GM21723 (cell line): Measurements from ENCODE around the gene OLA1.

Source experiments
- ATAC-seq: cut with Tn5 transposase; IDR thresholded peaks from one replicate; pipeline ENCODE4 v1.9.1; 2021; ENCODE audit warnings: mild to moderate bottlenecking, moderate library complexity; ENCODE audit not compliant: unreplicated experiment

The OLA1 gene

DNA sequence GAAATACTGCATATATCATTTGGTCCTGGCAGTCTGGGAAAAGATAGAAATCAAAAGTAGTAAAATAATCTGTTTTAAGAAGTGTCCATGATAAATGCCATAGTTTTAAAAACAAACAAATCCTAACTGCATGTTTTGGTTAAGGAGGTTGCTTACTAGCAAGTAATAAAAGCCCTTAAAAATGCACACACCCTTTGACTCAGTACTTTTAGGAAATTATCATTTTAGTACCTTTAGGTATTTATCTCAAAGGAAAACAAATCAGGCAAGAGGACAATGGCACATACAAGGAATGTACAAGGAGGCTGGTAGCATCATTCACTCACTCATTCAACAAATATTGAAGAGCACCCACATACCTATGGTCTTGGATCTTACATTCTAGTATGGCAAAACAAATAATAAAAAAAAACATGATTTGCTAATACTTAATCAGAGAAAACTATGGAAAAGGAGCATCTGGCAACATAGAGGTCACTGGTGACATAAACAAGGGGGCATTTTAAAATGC lies 67.6 kb downstream of the OLA1 start:
- no peak for ATAC-seq

DNA sequence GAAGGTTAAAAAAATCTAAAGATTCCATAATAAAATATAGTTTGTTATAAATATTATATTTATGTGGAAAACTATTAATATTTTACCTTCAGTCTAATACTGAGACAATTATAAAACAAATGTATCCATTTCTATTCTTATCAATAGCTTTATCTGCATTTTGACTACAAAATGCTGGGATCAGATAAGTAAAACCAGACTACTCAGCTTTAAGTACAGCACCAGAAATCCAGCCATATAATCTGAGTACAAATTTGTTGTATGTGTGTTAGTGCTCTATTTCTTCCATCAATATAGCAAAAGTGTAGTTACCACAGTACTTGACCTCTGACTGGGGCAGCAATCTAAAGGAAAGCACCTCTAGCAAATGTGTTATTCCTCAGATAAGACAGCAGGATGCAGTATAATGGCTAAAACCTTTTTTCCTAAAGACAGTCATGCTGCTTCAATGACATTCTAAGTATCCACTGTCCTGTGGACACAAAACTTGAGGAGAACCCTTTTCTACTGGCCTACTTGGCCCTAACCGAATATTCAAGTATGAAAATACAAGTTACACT lies 68.1 kb downstream of the OLA1 start:
- no peak for ATAC-seq

DNA sequence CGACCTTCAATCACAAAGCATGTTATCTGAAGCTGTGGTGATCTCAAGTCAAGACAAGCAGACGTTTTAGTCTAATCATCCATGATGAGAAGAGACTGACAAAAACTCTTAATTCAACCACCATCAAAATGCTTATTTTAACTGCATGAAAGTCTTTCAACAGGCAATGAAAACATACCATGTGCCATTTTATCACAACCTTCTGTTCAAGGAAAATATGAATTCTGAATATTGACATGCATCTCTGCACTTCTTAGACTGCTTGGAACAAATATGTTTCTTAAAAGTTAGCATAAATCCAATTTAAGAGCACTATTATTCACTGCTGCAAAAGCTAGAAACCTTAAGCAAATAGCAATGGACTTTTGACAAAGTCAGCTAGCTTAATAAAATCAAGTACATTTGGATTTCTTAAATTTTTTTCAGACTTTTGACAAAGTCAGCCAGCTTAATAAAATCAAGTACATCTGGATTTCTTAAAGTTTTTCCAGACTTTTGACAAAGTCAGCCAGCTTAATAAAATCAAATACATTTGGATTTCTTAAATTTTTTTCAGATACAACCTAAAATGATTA lies 70.9 kb downstream of the OLA1 start:
- no peak for ATAC-seq

DNA sequence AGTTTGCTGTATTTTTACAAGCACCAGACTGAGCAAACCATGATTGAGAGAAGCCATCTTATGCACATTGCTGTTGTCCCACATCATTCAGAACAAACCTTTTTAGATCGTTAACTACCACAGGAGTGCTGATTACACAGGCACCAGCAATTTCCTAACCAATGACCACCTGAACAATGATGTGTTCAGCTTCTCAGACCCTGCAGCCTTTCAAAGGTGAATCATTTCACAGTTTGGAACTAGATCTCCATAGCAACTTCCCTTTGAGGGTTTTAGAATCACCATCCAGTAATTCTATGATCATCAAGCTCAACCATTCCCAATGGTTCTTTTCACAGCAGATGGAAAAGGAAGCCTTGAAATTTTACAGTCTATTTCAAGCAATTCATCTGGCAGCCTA lies 71.4 kb downstream of the OLA1 start:
- no peak for ATAC-seq

DNA sequence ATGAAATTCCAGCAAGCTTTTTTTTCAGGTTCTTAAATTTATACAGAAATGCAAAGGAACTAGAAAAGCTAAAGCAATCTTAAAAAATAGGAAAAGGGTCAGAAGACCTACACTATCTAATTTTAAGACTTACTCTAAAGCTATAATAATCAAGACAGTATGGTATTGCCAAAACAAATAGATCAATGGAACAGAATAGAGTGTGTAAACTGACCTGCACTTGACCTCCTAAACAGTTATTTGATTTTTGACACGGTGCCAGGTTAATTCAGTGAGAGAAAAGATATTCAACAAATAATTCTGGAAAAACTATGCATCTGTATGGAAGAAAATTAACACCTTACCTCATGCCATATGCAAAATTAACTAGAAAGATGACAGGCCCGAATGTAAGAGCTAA lies 73.6 kb downstream of the OLA1 start:
- no peak for ATAC-seq

DNA sequence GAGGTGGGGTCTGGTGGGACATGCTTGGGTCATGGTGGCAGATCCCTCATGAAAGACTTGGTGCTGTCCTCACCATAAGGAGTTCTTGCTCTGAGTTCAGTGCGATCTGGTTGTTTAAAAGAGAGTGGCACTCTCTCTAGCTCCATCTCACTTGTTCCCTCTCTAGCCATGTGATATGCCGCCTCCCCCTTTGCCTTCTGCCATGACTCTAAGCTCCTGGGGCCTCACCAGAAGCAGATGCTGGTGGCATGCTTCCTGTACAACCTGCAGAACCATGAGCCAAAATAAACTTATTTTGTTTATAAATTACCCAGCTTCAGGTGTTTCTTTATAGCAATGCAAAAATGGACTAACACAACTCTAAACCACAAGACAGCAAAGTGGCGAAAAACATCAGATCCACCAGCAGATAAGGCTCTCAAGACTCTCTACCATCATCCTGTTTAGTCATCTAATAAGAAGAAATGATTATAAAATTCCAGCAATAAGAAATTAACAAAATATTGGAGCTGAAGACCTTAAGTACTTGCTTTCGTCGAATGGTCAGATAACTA lies 75.5 kb downstream of the OLA1 start:
- ATAC-seq, result no peak

DNA sequence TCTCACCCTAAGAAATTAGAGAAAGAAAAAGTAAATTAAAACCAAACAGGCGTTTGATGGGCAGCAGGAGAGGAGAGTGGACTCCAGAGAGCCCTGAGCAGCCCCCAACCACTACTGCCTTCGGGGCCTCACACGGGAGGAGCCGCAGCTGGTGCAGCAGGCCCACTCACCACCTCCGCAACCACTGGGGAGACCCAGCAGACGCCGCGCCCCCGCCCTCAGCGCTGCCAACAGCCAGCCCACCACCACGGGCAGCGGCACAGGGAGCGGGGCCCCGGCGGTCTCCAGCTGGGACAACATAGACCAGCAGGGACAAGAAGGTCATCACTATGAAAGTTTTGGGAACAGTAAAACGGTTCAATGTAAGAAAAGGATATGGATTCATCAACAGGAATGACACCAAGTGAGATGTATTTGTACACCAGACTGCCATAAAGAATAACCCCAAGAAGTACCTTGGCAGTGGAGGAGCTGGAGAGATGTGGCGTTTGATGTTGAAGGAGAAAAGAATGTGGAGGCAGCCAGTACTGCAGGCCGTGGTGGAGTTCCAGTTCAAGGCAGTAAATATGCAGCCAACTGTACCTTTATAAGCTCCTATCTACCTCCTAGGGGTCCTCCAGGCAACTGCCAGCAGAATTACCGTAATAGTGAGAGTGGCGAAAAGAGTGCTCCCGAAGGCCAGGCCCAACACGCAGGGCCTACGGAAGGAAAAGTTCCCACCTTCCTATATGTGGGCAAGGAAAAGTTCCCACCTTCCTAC lies 76.5 kb downstream of the OLA1 start:
- no peak for ATAC-seq

DNA sequence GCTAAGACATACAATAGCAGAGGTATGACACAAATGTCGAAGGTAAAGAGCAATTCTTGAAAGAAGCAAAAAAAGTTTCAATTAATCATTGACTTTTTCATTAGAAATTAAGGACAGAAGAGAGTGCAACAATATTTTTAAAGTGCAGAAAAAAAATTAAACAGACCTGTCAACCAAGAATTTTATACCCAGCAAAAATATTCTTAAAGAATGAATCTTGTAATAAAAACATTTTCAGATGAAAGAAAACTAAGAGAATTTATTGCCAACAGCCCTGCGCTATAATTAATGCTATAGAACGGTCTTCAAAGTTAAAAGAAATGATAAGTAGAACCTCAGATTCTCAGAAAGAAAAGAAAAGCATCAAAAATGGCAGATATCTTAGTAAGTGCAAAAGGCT lies 79.0 kb downstream of the OLA1 start:
- no peak for ATAC-seq

DNA sequence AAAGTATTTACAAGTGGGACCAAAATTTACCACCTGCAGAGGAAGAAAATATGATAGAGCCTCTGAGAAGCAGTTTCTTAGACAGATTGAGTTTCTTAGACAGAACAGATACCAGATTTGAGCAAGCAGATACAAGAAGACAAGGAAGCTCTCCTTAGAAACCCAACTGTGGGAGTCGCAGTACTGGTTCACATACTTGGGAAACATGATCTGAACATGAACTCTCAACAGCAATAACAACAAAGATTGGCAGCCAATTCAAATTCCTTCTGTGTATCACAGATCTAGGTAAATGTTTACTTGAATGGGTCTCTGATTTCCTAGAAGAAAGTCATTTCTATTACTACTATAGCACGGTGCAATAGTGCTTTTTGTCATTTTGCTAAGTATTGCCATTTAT lies 82.1 kb downstream of the OLA1 start:
- no peak for ATAC-seq

DNA sequence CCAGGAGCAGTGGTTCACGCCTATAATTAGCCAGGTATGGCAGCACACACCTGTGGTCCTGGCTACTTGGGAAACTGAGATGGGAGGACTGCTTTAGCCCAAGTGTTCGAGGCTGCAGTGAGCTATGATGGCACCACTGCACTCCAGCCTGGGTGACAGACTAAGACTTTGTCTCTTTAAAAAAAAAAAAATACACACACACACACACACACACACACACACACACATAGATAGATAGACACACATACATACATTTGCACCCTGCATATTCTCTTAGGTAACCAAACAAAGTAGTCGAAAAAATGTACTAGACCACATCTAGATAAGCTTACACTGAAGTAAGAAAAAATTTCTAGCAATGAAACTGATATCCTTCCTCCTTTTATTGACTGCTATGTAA lies 86.8 kb downstream of the OLA1 start:
- ATAC-seq, result no peak

DNA sequence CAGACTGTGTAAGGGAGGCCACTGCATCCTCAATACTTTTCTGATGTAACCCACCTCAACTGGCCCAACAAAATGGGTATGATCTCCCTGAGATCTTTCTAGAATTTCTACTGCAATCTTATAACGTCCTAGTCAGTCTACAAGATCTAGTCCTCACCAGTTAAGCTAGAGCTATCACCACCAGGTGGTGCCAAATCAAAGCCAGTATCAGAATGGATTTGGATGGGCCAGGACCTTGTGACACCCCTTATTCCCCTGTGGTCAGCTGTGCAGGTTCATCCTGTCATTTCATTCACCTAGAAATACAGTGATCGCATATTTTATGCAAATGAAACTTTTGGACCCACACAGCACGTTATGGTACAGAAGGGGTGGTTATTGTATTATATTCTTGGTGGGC lies 90.3 kb downstream of the OLA1 start:
- ATAC-seq, result no peak

DNA sequence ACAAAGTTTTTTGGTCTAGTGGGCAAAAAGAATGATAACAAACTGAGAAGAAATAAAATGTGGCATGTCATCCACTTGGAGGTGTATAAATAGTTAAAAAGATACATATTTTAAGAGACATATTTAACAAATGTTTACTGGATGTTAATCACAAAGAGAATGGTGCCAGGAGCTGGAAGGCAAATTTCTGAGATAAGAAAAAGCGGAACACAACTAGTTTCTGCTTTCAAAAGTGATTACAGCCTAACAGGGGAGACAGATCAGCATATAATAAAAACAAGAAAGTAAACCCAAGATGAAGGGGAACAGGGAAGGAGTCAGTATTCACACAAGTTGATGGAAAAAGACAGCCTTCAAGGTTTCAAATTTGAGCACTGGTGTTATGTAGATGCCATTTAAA lies 91.3 kb downstream of the OLA1 start:
- ATAC-seq, result no peak

DNA sequence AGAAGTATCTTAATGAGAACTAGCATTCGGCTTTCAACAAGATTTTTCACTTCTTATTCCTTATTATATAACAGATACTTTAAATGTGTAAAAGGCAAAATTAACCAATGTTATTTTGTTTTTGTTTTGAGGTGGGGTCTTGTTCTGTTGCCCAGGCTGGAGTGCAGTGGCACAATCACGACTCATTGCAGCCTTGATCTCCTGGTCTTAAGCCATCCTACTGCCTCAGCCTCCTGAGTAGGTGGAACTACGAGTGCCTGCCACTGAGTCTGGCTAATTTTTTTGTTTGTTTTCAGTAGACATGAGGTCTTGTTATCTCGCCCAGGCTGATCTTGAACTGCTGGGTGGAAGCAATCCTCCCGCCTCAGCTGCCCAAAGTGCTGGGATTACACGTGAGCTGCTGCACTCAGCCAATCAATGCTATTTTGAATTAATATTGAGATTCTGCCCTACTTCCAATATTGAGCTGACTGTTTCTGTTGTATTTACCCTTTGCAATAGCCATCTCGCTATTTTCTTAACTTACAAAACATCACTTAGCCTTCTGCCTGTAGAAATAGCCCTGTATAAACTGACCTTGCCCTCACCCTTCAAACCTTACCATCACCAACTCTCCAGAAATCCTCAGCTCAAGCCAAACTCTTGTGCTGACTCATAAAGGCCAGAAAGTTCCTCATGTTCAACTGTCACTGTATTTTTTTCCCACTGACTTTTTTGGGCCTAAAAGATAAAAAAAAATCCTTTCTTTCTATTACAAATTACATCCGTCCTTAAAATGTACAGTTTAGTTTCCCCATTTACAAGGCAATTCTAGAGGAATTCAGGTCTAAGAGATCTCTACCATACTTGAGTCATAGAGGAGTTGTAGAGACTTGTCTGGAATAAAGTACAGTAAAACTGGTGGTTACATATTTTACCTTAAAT lies 94.3 kb downstream of the OLA1 start:
- no peak for ATAC-seq

DNA sequence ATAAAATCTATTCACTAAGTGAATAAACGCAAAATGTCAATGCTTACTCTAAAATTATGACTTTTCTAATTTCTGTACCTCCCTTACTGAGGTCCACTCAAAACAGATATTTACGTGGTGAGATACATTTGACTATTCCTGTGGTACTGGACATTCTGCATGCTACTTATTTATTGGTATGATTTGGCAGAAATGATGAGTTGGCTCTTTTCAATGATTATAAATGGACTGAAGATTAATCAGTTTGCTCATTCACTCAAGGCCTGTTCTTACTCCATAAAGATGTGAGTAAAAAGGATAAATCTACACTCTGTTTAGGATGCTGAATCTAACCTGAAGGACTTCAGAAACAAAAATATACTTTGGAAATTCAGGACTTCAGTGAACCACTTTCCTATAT lies 98.8 kb downstream of the OLA1 start:
- no peak for ATAC-seq

DNA sequence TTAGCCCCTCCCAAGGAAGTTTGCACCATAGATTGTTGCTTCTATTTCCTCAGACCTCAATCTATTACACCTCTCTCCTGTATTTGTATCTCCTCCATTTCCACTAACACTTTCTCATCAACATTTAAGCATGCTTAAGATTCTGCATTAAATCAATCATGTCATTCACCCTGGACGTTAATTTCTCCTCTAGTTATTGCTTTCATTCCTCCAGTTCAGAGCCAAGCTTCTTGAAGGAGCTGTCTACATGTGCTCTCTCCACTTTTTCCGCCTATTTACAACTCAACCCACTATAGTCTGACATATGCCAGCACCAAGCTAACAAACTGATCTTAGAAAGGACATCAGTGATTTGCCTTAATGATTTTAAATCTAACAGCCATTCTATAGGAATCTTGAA lies 99.5 kb downstream of the OLA1 start:
- ATAC-seq, result no peak

DNA sequence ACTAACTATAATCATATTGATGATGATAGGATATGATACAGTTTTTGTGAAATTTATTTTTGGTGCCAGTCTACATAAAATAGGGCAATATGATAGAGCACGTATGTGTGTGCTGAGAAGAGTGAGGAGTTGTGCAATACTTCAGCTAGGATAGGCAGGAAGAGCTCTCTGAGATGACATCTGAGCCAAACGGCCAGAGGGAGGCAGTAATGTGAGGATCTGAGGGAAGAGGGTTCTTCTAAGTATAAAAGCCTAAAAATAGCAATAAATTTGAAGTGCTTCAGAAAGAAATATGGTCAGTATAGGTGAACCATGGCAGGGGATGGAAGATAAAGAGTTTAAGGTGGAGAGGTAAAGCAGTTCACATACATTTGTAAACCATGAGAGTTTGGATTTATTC lies 102.5 kb downstream of the OLA1 start:
- no peak for ATAC-seq

DNA sequence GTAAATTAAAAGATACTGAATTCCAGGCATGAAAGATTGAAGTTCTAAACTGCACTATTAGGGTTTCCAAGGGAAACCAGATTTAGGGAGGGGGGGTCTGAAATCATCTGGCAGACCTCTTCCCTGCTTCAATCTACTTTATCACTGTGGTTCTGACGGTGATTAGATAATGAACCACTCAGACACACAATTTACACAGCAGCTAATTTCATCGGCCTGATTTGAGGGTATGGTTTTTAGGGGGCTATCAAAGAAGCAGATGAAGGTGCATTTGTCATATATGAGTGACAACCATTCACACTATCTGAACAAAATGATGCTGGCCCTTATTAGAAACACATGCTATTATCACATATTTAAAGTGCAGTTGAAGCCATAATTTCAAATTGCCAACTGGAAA lies 106.0 kb downstream of the OLA1 start:
- ATAC-seq, result no peak

DNA sequence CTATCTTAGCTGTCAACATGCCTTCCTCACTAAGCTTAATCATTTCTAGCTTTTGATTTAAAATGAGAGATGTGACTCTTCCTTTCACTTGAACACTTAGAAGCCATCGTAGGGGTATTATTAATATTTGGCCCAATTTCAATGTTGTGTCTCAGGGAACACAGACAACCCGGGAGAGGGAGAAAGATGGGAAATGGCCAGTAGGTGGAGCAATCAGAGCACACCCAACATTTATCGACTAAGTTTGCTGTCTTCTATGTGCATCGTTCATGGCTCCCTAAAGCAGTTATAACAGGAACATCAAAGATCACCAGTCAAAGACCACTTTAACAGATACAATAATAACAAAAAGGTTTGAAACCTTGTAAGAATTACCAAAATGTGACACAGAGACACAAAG lies 110.2 kb downstream of the OLA1 start:
- no peak for ATAC-seq

DNA sequence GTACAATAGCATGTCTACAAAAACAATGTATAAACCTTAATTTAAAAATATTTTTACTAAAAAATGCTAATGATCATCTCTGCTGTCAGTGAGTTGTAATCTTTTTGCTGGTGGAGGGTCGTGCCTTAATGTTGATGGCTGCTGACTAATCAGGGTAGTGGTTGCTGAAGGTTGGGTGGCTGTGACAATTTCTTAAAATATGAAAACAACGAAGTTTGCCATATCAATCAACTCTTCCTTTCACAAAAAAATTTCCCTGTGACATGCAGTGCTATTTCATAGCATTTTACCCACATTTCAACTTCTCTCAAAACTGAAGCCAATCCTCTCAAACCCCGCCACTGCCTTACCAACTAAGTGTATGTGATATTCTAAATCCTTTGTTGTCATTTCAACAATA lies 112.4 kb downstream of the OLA1 start:
- no peak for ATAC-seq

DNA sequence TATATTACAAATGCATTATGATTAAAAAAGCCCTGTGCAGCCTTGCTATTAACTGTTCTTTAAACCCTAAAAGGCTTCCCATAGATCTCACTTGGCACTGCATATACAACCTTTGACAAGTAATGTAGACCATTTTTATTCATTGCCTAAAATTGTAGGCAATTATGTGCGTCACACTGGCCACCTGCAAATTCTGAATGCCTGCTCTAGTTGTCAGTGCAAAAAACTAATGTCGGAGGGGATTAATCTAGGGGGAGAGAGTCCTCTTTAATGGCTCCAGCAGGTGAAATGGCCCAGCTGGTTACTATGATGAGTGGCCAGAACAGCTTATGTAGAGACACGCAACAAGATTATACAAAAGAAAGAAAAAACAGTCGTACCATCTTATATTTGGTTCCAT lies 123.2 kb downstream of the OLA1 start:
- ATAC-seq, result no peak

DNA sequence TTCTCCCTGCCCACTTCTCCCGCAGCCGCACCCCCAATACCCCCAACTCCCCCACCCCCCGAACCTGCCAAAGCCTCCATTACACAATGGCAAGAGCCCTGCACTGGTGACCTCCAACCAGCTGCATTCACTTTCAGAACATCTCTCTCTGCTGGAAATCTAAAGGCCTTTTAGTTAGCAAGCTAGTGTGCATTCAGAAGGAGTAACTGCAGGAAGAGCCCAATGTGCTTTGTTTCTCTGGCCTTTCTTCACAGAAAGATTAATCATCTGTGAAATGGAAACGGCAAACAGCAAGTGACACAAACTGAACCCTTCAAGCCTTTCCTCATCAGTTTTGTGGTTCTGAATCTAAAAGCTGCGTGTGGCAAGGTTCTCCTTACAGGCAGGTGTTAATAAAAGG lies 124.2 kb downstream of the OLA1 start:
- ATAC-seq, result no peak
